Measurements from ENCODE around the gene GPD1L.
"Not testable (repeated sequence)": the region's sequence is repeated elsewhere in the genome, so short reads cannot be mapped to it uniquely, and the experiment has no call there.

Gene GPD1L

DNA sequence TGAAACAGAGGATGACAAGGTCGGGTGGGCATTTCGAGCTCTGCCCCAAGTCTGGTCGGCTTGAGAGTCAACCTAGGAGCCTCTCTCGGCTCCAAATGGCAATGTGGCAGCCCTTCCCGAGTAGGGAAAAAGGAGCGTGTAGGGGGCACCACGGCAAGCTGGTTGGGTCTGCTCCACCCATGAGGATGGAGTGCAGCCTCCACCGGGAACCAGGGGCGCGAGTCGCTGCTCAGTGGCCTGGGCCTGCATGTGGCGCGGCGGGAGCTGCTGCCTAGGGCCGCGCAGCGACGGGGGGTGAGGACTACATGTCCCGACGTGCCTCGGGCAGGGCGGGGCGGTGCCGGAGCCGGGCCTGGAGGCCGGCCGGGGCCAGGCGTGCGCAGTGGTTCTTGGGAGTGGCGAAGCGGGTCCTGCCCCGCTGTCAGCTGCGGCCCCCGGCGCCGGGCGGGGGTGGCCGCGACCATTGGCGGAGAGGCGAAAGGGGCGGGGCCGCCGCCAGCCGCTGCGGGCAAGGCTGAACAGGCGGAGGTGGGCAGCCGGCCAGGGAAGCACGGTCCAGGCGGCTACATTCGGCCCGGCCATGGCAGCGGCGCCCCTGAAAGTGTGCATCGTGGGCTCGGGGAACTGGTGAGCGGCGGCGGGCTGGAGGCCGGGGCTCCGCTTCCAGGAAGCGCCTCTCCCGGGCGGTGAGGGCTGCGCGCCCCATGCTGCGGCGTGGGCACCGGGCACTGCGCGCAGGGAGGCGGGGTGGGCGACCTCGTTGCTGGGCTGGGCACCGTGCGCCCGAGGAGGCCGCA lies at the start of gene GPD1L:
Gene GPD1L, plus strand, starts transcription at position 489 of the 797 bp plus-strand sequence. Its CDS starts 92 bp downstream, at position 581.
- DNase-seq = peak; percentile 95

GRCh38 chr3:32058465-32058864 lies 48.0 kb upstream of the GPD1L start:
- DNase-seq = not testable (repeated sequence)

- DNase-seq = no peak
Measured at GRCh38 chr3:32062950-32063582, 43.4 kb upstream of the GPD1L start.

GRCh38 chr3:32066686-32067085 lies 39.7 kb upstream of the GPD1L start:
- no peak for DNase-seq

GRCh38 chr3:32074194-32074593 lies 32.2 kb upstream of the GPD1L start:
- not testable (repeated sequence) for DNase-seq

GRCh38 chr3:32076566-32076965 lies 29.9 kb upstream of the GPD1L start:
- DNase-seq = no peak

DNA sequence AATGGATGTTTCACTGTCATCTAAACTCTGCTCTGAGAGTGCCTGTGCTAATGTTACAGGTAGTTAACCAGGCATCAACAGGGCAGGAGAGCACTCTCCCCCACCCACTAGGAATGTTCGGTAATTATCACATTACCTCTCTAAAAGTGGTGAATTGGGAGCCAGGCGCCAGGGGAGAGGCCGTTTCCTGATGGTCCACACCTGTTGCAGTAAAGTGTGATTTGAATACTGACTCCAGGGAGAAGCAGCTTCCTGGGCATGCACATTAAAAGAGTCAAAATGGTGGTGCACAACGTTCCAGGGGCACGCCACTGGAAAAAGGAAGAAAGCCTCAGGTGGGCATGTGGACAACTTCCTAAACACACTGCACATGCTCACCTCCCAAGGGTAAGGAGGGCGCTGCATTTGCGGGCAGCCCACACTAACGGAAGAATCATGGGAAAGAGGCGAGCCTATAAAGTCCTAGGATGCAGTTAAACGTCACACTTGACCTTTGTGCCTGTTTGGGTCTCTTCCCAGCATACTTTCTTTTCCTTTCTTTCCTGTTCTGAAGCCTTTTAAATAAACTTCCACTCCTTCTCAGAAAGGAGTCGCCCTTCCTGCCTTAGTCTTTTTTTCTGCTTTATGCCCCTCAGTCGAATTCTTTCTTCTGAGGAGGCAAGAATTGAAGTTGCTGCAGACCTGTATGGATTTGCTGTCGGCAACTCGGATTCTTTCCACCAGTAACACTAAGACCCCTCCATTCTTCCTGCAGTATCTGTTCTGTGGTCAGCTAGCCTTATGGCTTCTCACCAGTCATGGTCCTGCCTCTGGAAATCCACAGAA lies 28.9 kb upstream of the GPD1L start:
- no peak for DNase-seq

DNA sequence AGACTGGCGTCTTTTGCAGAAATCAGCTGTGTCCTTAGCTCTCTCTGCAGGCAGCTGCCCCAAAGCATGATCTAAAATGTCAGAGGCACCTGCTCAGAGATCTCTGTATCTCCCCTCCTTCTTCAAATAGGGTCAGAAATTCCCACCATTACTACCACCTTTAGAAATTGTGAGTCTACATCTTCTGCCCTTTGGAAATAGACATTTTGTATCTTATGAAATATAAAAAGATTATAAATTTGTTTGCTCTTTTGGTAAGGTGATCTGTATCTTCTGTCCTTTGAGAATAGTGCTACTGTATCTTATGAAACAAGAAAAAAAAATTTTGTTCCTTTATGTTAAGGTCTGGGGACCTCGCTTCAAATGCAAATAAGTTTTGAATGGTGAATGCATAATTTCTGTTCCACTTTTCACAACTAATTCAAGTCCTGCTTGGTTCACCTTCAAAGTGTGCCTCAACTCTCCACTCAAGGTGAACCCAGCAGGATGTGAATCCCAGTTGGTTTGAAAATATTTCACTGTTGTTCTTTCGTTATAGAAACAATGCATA lies 28.3 kb upstream of the GPD1L start:
- DNase-seq = no peak

DNA sequence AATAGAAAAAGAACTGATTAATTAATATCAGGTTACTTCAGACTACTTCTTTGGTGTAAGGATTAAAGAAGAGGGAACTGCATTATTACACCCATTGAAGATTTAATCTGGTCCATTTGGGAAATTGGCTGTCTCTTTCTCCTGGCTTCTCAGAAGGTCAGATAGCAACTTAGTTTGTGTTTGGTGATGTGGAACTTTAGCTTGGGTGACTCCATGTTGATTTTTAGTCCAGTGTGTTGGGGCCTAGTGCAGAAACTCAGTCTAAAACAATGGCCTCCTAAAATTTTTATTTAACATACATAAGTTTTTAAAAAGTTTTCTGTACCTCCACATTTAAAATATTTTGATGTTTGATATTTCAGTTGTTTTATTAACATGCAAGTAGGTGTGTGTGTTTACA lies 27.6 kb upstream of the GPD1L start:
- no peak for DNase-seq

- no peak for DNase-seq
Measured at GRCh38 chr3:32082721-32083120, 23.7 kb upstream of the GPD1L start.

GRCh38 chr3:32083702-32084270 lies 22.6 kb upstream of the GPD1L start:
- no peak for DNase-seq

DNA sequence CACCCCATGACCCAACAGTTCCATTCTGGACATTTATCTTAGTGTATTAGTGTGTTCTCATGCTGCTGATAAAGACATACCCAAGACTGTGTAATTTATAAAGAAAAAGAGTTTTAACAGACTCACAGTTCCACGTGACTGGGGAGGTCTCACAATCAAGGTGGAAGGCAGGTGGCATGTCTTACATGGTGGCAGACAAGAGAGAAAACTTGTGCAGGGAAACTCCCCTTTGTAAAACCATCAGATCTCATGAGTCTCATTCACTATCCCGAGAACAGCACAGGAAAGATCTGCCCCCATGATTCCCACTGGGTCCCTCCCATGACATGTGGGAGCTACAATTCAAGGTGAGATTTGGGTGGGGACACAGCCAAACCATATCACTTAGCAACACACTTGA lies 21.6 kb upstream of the GPD1L start:
- no peak for DNase-seq

- DNase-seq = no peak
Measured at GRCh38 chr3:32086464-32086863, 20.0 kb upstream of the GPD1L start.

DNA sequence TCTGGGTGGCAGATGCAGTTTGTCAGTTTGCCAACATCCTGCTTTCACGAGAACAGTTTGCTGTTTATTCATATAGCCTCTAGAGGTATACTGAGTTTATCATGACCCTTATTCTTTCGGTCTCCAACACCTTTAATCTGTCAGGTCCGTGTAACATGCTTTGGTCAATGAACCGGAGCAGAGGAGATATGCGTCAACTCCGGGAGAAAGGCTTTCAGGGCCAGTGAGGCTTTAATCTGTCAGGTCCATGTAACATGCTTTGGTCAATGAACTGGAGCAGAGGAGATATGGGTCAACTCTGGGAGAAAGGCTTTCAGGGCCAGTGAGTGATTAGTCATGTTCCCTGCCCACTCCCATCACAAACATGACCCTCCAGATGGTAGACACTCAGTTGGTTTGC lies 16.9 kb upstream of the GPD1L start:
- no peak for DNase-seq

- DNase-seq = no peak
Measured at GRCh38 chr3:32093204-32093603, 13.2 kb upstream of the GPD1L start.

GRCh38 chr3:32095431-32095830 lies 11.0 kb upstream of the GPD1L start:
- DNase-seq = no peak

DNA sequence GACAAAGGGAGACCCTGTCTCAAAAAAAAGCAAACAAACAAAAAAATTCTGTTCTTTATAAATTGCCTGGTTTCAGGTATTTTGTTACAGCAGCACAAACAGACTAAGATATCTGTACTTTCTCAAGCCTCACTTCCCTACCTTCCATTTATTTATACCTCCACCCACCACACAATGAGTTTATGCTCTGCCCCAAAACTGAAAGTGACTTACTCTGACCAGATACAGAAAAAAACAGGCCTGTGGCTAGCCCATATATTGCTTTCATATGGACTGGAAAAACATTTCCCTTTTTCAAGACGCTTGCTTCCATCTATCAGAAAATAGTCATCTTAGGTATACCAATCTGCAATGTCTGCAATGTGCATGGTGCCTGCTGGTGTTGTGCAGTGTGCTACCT lies 8.7 kb upstream of the GPD1L start:
- DNase-seq = no peak

- DNase-seq = no peak
Measured at GRCh38 chr3:32098528-32098927, 7.9 kb upstream of the GPD1L start.

GRCh38 chr3:32100465-32100864 lies 6.0 kb upstream of the GPD1L start:
- no peak for DNase-seq

- no peak for DNase-seq
Measured at GRCh38 chr3:32102289-32102688, 4.1 kb upstream of the GPD1L start.

GRCh38 chr3:32104492-32104891 lies 1.9 kb upstream of the GPD1L start:
- no peak for DNase-seq

GRCh38 chr3:32105291-32106131 lies 909 bp upstream of the GPD1L start:
- DNase-seq = no peak

Measured in activated CD4-positive, alpha-beta T cell treated with anti-CD3 and anti-CD28 coated beads, Interleukin-2, amount 50 U/mL, for 16 hours (primary cell).